Mammary epithelial cell (primary cell): ENCODE data around the gene TPSB2.
"Not testable (repeated sequence)": the region's sequence is repeated elsewhere in the genome, so short reads cannot be mapped to it uniquely, and the experiment has no call there.

Source experiments
- CTCF ChIP-seq, 2 donors: IDR thresholded peaks in 1 of 2; conservative IDR thresholded peaks in 1 of 2; 2 replicates each; pipeline ENCODE4 v1.5.1; 2011 to 2012; ENCODE audit warnings: inconsistent platforms in 2 of 2, low read length in 2 of 2, mild to moderate bottlenecking in 2 of 2, control low read depth in 1 of 2, low read depth in 1 of 2; ENCODE audit not compliant: insufficient read depth in 1 of 2; ENCODE audit errors: extremely low read depth in 1 of 2
- EZH2 ChIP-seq: IDR thresholded peaks from 2 replicates; pipeline ENCODE4 v1.6.1; 2012; ENCODE audit warnings: low read length, inconsistent platforms, borderline replicate concordance

GRCh38 chr16:1253701-1254364 lies 23.8 kb upstream of the TPSB2 start:
- not testable (repeated sequence) for TF ChIP-seq CTCF (conservative IDR thresholded peaks at IDR 0.05 in 1 of 2, IDR thresholded peaks at IDR 0.05 in 1 of 2; ENCODE audit: extremely low read depth in 1 of 2, insufficient read depth in 1 of 2, low read depth in 1 of 2, low read length in 2 of 2); EZH2
